GM21360 (cell line): ENCODE results near the gene MLF2.

Source experiments
- ATAC-seq: cut with Tn5 transposase; IDR thresholded peaks from one replicate; pipeline ENCODE4 v1.9.1; 2021; ENCODE audit warnings: mild to moderate bottlenecking, moderate library complexity; ENCODE audit not compliant: unreplicated experiment

Gene MLF2

GRCh38 chr12:6752921-6753771 is at the start of gene MLF2:
Gene MLF2, minus strand, starts transcription at chr12:6753141. Its CDS starts 807 bp downstream, at chr12:6752334.
- ATAC-seq: peak; percentile 77

GRCh38 chr12:6799147-6799546 is 46.2 kb upstream of the MLF2 start:
- ATAC-seq: no peak

GRCh38 chr12:6796576-6796975 is 43.6 kb upstream of the MLF2 start:
- no peak for ATAC-seq

GRCh38 chr12:6795088-6795487 is 42.1 kb upstream of the MLF2 start:
- ATAC-seq: no peak

- ATAC-seq: no peak
Observed at GRCh38 chr12:6792522-6793201, 39.7 kb upstream of the MLF2 start.

GRCh38 chr12:6791931-6792520 is 39.1 kb upstream of the MLF2 start:
- no peak for ATAC-seq

- ATAC-seq: no peak
Observed at GRCh38 chr12:6790496-6791150, 37.7 kb upstream of the MLF2 start.

GRCh38 chr12:6788972-6789924 is 36.3 kb upstream of the MLF2 start, which contains the start of gene CD4:
Gene CD4, plus strand, starts transcription at chr12:6789528. Its CDS starts 10,611 bp downstream, at chr12:6800139.
- ATAC-seq: no peak

- no peak for ATAC-seq
Observed at GRCh38 chr12:6787309-6787708, 34.4 kb upstream of the MLF2 start.

GRCh38 chr12:6786416-6787094 is 33.6 kb upstream of the MLF2 start:
- no peak for ATAC-seq

- no peak for ATAC-seq
Observed at GRCh38 chr12:6784761-6785160, 31.8 kb upstream of the MLF2 start.

- ATAC-seq: no peak
Observed at GRCh38 chr12:6784296-6784695, 31.4 kb upstream of the MLF2 start.

- ATAC-seq: no peak
Observed at GRCh38 chr12:6783828-6784227, 30.9 kb upstream of the MLF2 start.

GRCh38 chr12:6782850-6783566 is 30.1 kb upstream of the MLF2 start:
- no peak for ATAC-seq

- no peak for ATAC-seq
Observed at GRCh38 chr12:6782119-6782518, 29.2 kb upstream of the MLF2 start.

- ATAC-seq: no peak
Observed at GRCh38 chr12:6780573-6780972, 27.6 kb upstream of the MLF2 start.

GRCh38 chr12:6779708-6780432 is 26.9 kb upstream of the MLF2 start:
- ATAC-seq: no peak
